H9 (cell line): ENCODE data around the gene TIFAB. TPM values are rescaled to one million over a fixed set of nuclear protein-coding genes. Genes with fewer than 3 reads are reported as not detected.

Experiments
- DNase-seq: peaks from one replicate; pipeline ENCODE4 v3.0.0-alpha.2; 2017
- H2AFZ ChIP-seq: one replicate; pipeline ENCODE4 v1.6.1; 2013; ENCODE audit warnings: mild to moderate bottlenecking, low read length, control low read depth, moderate library complexity
- H2AK5ac ChIP-seq: 2 replicates; pipeline ENCODE4 v1.6.1; 2013; ENCODE audit warnings: low read length, control low read depth, mixed read lengths; ENCODE audit not compliant: insufficient read length
- H2BK120ac ChIP-seq: one replicate; pipeline ENCODE4 v1.6.1; 2013; ENCODE audit warnings: low read depth, mild to moderate bottlenecking, low read length, control low read depth, inconsistent platforms; ENCODE audit not compliant: poor library complexity, severe bottlenecking
- H2BK12ac ChIP-seq: 2 replicates; pipeline ENCODE4 v1.6.1; 2013; ENCODE audit warnings: low read length, control low read depth, mixed read lengths, low read depth; ENCODE audit not compliant: insufficient read length
- H2BK15ac ChIP-seq: 2 replicates; pipeline ENCODE4 v1.6.1; 2013; ENCODE audit warnings: low read depth, low read length, control low read depth
- H2BK20ac ChIP-seq: one replicate; pipeline ENCODE4 v1.6.1; 2013; ENCODE audit warnings: low read depth, mild to moderate bottlenecking, low read length, control low read depth, inconsistent platforms; ENCODE audit not compliant: poor library complexity, severe bottlenecking
- H2BK5ac ChIP-seq: 2 replicates; pipeline ENCODE4 v1.6.1; 2013; ENCODE audit warnings: low read length, control low read depth, mixed read lengths; ENCODE audit not compliant: insufficient read length
- H3K14ac ChIP-seq: 2 replicates; pipeline ENCODE4 v1.6.1; 2013; ENCODE audit warnings: low read length, control low read depth; ENCODE audit not compliant: insufficient read depth
- H3K18ac ChIP-seq: 2 replicates; pipeline ENCODE4 v1.6.1; 2013; ENCODE audit warnings: low read depth, mild to moderate bottlenecking, mixed read lengths, low read length, control low read depth; ENCODE audit not compliant: insufficient read length
- H3K23ac ChIP-seq: 2 replicates; pipeline ENCODE4 v1.6.1; 2013; ENCODE audit warnings: low read length, control low read depth, mixed read lengths, low read depth; ENCODE audit not compliant: insufficient read length
- H3K23me2 ChIP-seq: 2 replicates; pipeline ENCODE4 v1.6.1; 2013; ENCODE audit warnings: low read depth, mild to moderate bottlenecking, mixed read lengths, low read length, control low read depth; ENCODE audit not compliant: insufficient read length, poor library complexity, severe bottlenecking
- H3K27ac ChIP-seq: 2 replicates; pipeline ENCODE4 v1.5.1; 2013; ENCODE audit warnings: low read length, control low read depth, mixed read lengths, low read depth; ENCODE audit not compliant: insufficient read length
- H3K27me3 ChIP-seq: 2 replicates; pipeline ENCODE4 v1.6.1; 2013; ENCODE audit warnings: low read length, control low read depth, inconsistent platforms; ENCODE audit not compliant: insufficient read depth
- H3K4ac ChIP-seq: 2 replicates; pipeline ENCODE4 v1.6.1; 2013; ENCODE audit warnings: low read depth, mild to moderate bottlenecking, control low read depth, inconsistent platforms, low read length, moderate library complexity
- H3K4me1 ChIP-seq: 2 replicates; pipeline ENCODE4 v1.6.1; 2013; ENCODE audit warnings: low read length, control low read depth, inconsistent platforms; ENCODE audit not compliant: insufficient read depth
- H3K4me2 ChIP-seq: 2 replicates; pipeline ENCODE4 v1.6.1; 2013; ENCODE audit warnings: low read length, control low read depth, mixed read lengths; ENCODE audit not compliant: insufficient read length, insufficient read depth
- H3K56ac ChIP-seq: 2 replicates; pipeline ENCODE4 v1.6.1; 2013; ENCODE audit warnings: low read depth, mild to moderate bottlenecking, mixed read lengths, low read length, control low read depth; ENCODE audit not compliant: insufficient read length
- H3K79me1 ChIP-seq: 2 replicates; pipeline ENCODE4 v1.6.1; 2013; ENCODE audit warnings: low read depth, mild to moderate bottlenecking, moderate library complexity, low read length, control low read depth, inconsistent platforms; ENCODE audit not compliant: insufficient read depth, poor library complexity, severe bottlenecking
- H3K79me2 ChIP-seq: 2 replicates; pipeline ENCODE4 v1.6.1; 2013; ENCODE audit warnings: low read length, control low read depth, inconsistent platforms; ENCODE audit not compliant: insufficient read depth
- H3K9ac ChIP-seq: 2 replicates; pipeline ENCODE4 v1.6.1; 2013; ENCODE audit warnings: low read length, control low read depth, mixed read lengths; ENCODE audit not compliant: insufficient read length; ENCODE audit errors: extremely low read depth
- H3K9me3 ChIP-seq: one replicate; pipeline ENCODE4 v1.6.1; 2013; ENCODE audit warnings: low read depth, low read length, inconsistent platforms; ENCODE audit not compliant: control insufficient read depth
- H3T11ph ChIP-seq: one replicate; pipeline ENCODE4 v1.6.1; 2013; ENCODE audit warnings: mild to moderate bottlenecking, low read length, control low read depth, inconsistent platforms
- H4K20me1 ChIP-seq: one replicate; pipeline ENCODE4 v1.6.1; 2013; ENCODE audit not compliant: control insufficient read depth, insufficient read length, insufficient read depth
- H4K5ac ChIP-seq: 2 replicates; pipeline ENCODE4 v1.6.1; 2013; ENCODE audit warnings: low read depth, mild to moderate bottlenecking, mixed read lengths, low read length, control low read depth; ENCODE audit not compliant: insufficient read length
- H4K8ac ChIP-seq: replicated peaks from 2 replicates; pipeline ENCODE4 v1.6.1; 2013; ENCODE audit warnings: low read length, control low read depth, mixed read lengths, low read depth; ENCODE audit not compliant: insufficient read length
- H4K91ac ChIP-seq: 2 replicates; pipeline ENCODE4 v1.6.1; 2013; ENCODE audit warnings: low read depth, mild to moderate bottlenecking, moderate library complexity, mixed read lengths, low read length, control low read depth; ENCODE audit not compliant: insufficient read length
- H3K27ac Mint-ChIP-seq, 3 experiments: 2 replicates in 2 of 3; 3 replicates in 1 of 3; pipeline ENCODE4 v1.8.0; 2020 to 2021; ENCODE audit warnings: mixed read lengths in 3 of 3, mild to moderate bottlenecking in 1 of 3, moderate library complexity in 1 of 3
- H3K27me3 Mint-ChIP-seq: 2 replicates; pipeline ENCODE4 v1.8.0; 2021; ENCODE audit warnings: low read depth, mild to moderate bottlenecking, moderate library complexity, mixed read lengths
- H3K36me3 Mint-ChIP-seq, 3 experiments: 2 replicates in 2 of 3; 3 replicates in 1 of 3; pipeline ENCODE4 v1.8.0; 2020 to 2021; ENCODE audit warnings: low read depth in 3 of 3, mixed read lengths in 3 of 3; ENCODE audit not compliant: insufficient read depth in 1 of 3
- H3K4me1 Mint-ChIP-seq, 2 experiments: 2 replicates each; pipeline ENCODE4 v1.8.0; 2020; ENCODE audit warnings: mixed read lengths in 2 of 2
- H3K4me3 Mint-ChIP-seq, 2 experiments: 2 replicates in 1 of 2; 3 replicates in 1 of 2; pipeline ENCODE4 v1.8.0; 2020 to 2021; ENCODE audit warnings: mild to moderate bottlenecking in 2 of 2, mixed read lengths in 2 of 2, moderate library complexity in 1 of 2
- H3K9me3 Mint-ChIP-seq, 2 experiments: 2 replicates in 1 of 2; 3 replicates in 1 of 2; pipeline ENCODE4 v1.8.0; 2020; ENCODE audit warnings: mild to moderate bottlenecking in 2 of 2, mixed read lengths in 2 of 2, moderate library complexity in 1 of 2
- CTCF ChIP-seq: fragments of 200-600 bp; sonication (generic); conservative IDR thresholded peaks from 3 replicates; pipeline ENCODE4 v1.8.0; 2021; ENCODE audit warnings: antibody characterized with exemption, mild to moderate bottlenecking
- WGBS: extraction: QIAGEN DNeasy Blood & Tissue Kit; methylation state at CpG from one replicate; pipeline ENCODE4 v1.1.7; 2013; ENCODE audit warnings: missing lambda C conversion rate, low lambda C conversion rate, mixed read lengths; ENCODE audit not compliant: insufficient read length; ENCODE audit errors: extremely low coverage; 5-methylcytosine and 5-hydroxymethylcytosine counted together
- total RNA-seq: library from RNA; stranded (reverse); gene quantifications from 2 replicates; pipeline ENCODE4 v1.2.1, GENCODE V29; 2021

The TIFAB gene
- total RNA-seq, 1 experiment from 2014 or later: not detected

- peaks cover 2 to 11% of the 10 kb centered on the region in 2 experiments; a peak in 2 of 5 replicates for H3K9me3 Mint-ChIP-seq
- H3K9ac ChIP-seq: no peak overlapping the region
- H3K27ac Mint-ChIP-seq: no peak overlapping the region
- no peak overlapping the region for H4K5ac ChIP-seq
- H3K14ac ChIP-seq: no peak overlapping the region
- H3K4me1 Mint-ChIP-seq: peaks cover 43 to 59% of the 10 kb centered on the region in 2 experiments
- H2BK12ac ChIP-seq: no peak overlapping the region
- H4K8ac ChIP-seq: no peak overlapping the region
- peak overlapping the region; percentile 40 to 84 for H3K4me3 Mint-ChIP-seq
- H3K23me2 ChIP-seq: peaks cover 24% of the 10 kb centered on the region
- no peak overlapping the region for H3T11ph ChIP-seq
- peak overlapping the region; percentile 46 for H3K4me2 ChIP-seq
- no peak overlapping the region for H2BK20ac ChIP-seq
- no peak overlapping the region for H2BK5ac ChIP-seq
- 0 out of 7 replicates have a peak, but pooled peaks cover 0 to 2% (median 0%) of the 10 kb centered on the region in 3 experiments for H3K36me3 Mint-ChIP-seq
- no peak for DNase-seq
- H3K79me1 ChIP-seq: no peaks in the 10 kb centered on the region
- peaks cover 90% of the 10 kb centered on the region for H3K27me3 ChIP-seq
- H3K4me1 ChIP-seq: peaks cover 2% of the 10 kb centered on the region; the same call in 1 of the 2 replicates
- no peak overlapping the region for H3K23ac ChIP-seq
- no peak for TF ChIP-seq CTCF
- H2BK15ac ChIP-seq: no peak overlapping the region
- H3K9me3 ChIP-seq: no peaks in the 10 kb centered on the region
- no peaks in the 10 kb centered on the region for H3K27me3 Mint-ChIP-seq
- no peaks in the 10 kb centered on the region for H3K79me2 ChIP-seq
- H3K4ac ChIP-seq: no peak overlapping the region
- H4K20me1 ChIP-seq: no peaks in the 10 kb centered on the region
- H3K56ac ChIP-seq: no peak overlapping the region
- WGBS: no CpG with 5 or more reads among the region's 14 CpGs
- no peak overlapping the region for H4K91ac ChIP-seq
- no peak overlapping the region for H2AK5ac ChIP-seq
- no peak overlapping the region for H3K27ac ChIP-seq
- H2BK120ac ChIP-seq: no peak overlapping the region
- H2AFZ ChIP-seq: no peak overlapping the region
- no peak overlapping the region for H3K18ac ChIP-seq
Measured at GRCh38 chr5:135491038-135491551, 38.9 kb upstream of the TIFAB start.
